ENCODE data around the gene TGFA. TPM values are rescaled to one million over a fixed set of nuclear protein-coding genes. Genes with fewer than 3 reads are reported as not detected.

Gene TGFA
- total RNA-seq: 0.26 and 0.32 TPM in 2 replicates

DNA sequence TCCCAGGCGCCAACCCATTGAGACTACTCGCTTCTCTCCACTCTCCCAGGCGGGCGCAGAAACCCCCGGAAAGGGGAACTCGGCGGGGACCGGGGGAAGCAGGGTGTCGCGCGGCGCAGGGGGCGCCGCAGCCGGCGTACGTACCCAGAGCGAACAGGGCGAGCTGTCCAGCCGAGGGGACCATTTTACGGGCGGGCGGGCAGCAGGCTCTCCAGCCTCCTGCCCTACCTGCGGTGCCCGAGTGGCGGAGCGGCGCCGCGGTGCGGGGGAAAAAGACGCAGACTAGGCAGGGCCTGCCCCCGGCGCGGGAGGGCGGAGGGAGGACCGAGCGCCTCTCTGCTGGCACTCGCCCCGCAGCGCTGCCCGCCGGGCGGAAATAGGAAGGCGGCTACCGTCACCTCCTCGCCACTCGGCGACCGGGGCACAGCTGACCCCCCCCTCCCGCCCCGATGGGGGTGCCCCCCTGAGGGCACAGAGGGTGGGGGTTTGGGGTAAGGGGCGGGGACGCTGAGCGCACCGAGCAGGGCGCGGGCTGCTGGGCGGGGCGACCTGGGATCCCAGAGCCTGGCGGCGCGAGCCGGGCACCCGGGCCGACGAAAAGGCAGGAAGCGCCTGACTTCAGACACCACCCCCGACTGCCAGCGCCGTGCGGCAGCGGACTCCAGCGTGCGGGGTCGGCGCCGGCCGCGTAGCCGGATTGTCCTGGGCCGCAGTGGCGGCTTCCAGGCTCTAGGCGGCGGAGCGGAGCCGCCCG lies at the start of gene TGFA:
Gene TGFA, minus strand, starts transcription at position 243 of the 754 bp plus-strand sequence. Its CDS starts 59 bp downstream, at position 184.
- no peak for DNase-seq (ENCODE audit: low read depth, low spot score)

DNA sequence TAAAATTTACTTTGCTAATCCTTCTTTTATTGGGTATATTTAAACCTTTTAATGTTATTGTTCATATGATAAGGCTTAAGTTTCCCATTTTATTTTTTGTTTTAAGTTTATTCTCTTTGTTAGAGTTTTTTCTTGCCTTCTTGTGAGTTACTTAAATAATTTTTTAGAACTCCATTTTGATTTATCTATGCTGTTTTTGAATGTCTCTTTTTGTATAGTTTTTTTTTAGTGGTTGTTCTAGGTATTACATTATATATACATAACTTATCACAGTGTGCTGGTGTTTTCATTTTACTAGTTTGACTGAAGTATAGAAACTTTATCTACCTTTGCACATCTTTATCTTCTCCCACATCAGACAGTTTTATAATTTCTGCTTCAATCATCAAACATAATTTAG lies 49.4 kb upstream of the TGFA start:
- no peak for DNase-seq (ENCODE audit: low read depth, low spot score)

DNA sequence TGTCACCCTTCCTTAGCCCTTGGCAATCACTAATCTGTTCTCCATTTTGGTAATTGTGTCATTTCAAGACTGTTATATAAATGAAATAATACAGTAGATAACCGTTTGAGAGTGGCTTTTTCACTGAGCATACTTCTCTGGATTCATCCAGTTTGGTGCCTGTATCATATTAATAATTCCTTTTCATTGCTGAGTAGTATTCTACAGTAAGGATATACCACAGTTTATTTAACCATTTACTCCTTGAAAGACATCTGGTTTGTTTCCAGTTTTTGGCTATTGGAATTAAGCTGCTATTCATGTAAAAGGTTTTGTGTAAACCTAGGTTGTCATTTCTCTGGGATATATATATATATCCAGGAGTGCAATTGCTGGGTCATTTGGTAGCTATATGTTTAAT lies 44.6 kb upstream of the TGFA start:
- DNase-seq (ENCODE audit: low read depth, low spot score): no peak

DNA sequence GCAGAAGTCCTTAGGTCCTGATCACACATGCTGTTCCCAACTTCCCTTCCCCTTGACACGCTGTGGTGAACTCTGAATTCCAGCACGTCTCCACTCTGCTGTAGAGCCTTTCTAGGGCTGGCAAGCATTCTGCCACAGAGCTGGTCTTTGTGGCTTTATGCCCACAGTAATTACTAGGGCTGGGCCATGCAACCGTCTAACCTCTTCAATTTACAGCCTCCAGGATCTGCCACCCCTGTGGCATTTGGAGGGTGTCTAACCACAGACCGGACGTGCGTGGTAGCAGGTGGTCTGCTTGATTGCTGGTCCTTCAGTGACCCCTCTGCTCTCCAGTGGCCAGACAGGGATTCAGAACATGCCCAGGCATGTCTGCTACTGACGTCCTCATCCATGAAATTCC lies 43.1 kb upstream of the TGFA start:
- no peak for DNase-seq (ENCODE audit: low read depth, low spot score)

DNA sequence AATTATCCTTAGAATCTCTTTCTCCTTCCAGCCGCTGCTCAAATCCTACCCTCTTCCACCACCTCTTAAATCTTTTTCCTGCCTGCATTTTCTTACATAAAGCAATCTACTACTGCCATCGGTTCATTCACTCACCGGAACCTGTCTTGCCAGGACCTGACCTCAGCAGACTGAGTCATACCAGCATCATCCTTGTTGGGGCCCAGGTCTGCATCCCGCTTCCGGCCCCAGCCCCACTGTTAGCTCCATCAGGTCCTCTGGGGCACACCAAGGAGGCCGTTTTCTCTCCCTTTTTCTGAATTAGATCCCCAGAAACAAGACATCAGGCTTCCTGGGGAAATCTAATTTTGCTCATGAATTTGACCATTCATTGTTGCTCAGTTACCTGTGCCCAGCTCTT lies 42.7 kb upstream of the TGFA start:
- no peak for DNase-seq (ENCODE audit: low read depth, low spot score)

DNA sequence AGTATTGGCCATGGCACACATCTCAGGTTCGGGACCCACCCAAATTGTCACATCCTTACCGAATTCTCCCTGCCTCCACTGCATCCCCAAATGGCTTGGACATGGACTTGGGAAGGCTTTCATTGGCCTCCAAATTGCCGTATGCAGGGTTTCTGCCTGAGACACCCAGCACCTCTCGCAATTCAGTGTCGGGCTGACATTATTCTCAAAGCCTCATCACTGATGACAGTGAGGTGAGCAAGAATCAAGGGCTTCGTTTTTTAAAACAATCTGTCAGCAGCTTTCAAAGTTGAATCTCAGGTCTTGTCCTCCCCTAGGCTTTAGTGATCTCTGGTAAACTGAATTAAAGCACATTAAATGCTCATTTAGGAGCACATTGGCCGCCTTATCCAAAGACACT lies 29.5 kb upstream of the TGFA start:
- no peak for DNase-seq (ENCODE audit: low read depth, low spot score)

DNA sequence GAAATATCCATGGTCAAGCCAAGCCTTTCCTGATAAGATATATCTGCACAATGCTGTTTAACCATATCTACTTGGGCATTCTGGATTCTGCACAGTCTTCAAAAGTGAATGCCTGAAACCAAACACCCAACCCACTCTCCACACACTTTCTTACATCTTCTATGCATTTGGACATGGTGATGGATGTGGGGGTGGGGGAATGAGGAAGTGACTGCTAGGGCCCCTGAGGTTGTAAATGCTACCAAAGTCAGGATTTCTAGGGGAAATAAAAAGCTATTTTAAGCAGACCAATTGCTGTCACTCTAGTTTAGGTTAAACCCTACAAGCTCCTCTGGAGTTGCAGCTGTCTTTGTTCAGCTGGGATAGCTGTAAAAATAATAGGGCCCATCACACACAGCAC lies 26.7 kb upstream of the TGFA start:
- no peak for DNase-seq (ENCODE audit: low read depth, low spot score)

DNA sequence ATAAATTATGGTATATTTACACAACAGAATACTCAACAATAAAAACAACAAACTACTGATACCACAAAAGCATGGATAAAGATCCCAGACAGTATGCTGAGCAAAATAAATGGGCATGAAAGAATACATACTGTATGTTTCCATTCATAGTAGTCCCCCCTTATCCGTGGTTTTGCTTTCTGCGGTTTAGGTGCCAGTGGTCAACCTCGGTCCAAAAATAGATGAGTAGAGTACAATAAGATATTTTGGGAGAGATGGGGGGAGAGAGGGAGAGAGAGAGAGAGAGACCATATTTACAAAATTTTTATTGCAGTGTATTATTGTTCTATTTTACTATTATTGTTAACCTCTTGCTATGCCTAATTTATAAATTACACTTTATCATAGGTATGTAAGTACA lies 21.0 kb upstream of the TGFA start:
- DNase-seq (ENCODE audit: low read depth, low spot score): no peak

DNA sequence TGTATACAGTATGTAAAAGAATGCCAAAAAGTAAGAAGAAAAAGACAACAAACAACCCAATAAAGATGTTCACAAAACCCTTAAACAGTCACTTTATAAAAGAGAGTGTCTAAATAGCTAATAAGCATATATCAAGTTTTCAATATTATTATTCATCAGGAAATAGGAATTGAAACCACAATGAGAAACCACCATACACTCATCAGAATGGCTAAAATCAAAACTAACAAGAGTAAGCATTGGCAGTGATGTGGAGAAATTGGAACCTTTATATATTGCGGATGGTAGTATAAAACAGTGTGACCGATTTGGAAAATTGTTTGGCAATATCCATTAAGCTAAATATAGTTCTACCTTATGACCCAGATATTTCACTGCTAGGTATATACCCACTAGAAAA lies 20.5 kb upstream of the TGFA start:
- no peak for DNase-seq (ENCODE audit: low read depth, low spot score)

DNA sequence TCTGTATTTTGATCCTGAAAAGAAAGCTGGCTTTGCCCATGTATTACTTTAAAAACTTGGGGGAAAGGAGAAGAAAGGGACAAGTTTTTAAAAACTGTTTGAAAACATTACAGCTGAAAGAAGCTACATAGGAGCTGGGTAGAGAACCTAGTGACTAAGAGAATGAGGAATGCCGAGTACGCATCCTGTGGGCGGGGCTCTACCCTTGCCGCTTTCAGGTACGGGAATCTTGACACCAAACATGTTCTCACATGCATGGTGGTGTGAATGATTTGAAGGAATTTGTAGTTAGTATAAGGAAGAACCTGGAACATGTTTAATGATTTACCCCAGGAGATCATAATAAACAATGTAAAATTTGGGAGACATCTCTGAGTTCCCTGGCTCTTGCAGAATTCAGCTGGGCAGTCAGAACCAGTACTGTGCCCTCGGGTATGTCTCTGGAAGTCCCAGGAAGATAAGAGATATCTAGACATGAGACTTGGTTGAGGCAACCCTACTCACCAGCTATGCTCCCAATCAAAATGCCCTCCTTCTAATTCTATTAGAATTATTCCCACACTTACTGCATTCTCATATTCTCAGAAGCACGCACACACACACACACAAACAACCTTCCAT lies 16.5 kb upstream of the TGFA start:
- DNase-seq (ENCODE audit: low read depth, low spot score): no peak

DNA sequence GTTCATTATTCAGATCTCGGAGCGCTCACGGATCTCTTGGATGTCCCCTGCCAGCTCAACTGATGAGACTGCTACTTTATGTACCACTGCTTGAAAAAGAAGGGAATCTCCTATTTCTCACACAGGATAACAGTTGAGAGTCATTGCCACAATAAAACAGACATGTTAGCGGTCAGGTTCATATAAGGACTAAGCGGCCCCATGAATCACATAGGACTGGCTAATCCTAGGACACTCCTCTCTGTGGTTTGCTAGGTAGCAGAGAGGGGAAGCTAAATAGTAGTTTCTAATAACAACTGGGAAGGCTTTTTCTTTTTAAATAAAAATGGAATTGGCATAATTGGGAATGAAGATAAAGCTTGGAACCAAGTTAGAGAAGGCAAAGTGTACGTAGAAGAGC lies 15.9 kb upstream of the TGFA start:
- no peak for DNase-seq (ENCODE audit: low read depth, low spot score)

DNA sequence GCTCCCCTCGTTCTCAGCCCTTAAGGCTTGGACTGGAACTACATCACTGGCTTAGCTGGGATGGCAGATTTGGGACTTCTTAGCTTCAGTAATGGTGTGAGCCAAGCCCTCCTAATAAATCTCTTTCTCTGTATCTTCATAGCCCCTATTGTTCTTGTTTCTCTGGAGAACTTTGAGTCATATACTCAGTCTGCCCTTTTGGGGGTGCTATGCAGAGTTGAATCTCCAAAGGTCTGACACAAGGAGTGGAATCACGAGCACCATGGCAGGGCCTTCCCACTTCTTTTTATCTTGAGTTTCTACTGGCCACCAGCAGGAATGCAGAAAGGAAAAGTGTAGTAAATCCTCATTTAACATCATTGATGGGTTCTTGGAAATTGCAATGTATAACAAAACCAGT lies 13.3 kb upstream of the TGFA start:
- no peak for DNase-seq (ENCODE audit: low read depth, low spot score)

DNA sequence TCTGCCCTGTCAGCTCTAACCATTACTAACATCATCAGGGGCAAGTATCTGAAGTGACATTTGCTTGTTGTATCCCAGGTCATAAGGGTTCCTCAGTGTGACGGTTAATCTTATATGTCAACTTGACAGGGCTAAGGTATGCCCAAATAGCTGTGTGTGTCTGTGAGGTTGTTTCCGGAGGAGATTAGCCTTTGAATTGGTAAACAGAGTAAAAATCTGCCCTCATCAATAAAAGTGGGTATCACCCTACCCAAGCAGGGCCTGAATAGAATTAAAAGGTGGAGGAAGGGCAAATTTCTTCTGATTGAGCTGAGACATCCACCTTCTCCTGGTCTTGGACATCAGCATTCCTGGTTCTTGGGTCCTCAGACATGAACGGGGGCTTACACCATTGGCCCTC lies 12.8 kb upstream of the TGFA start:
- no peak for DNase-seq (ENCODE audit: low read depth, low spot score)

DNA sequence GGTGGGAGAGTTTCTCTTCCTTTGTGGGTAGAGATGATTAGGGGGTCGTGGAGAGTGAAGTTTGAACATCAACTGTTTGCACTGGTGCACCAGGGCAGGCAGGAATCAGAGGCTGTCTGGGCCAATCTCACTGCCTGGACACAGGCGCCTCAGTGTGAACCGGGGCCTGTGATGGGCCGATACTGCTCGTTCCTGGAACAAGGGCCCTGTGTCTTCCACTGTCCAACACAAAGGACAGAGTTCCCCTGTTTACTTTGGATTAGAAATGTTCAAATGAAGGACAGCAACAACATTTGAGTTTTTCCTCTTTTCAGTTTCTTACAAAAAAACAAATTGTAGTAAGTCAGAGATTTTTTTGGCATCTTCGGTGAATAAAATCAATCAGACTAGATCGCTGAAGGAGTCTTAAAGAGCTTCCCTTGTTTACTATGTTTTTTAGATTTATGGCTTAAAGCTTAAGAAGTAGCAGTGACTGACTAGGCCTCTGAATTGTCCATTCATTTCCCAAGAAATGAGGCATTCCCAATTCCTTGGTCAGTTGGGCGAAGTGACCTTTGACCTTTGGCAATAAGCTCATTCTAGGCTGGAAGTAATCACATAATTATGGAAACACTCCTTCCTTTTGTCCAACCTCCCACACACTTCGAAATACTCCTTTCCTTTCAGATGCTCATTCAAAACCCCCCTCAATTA lies 11.6 kb upstream of the TGFA start:
- no peak for DNase-seq (ENCODE audit: low read depth, low spot score)

DNA sequence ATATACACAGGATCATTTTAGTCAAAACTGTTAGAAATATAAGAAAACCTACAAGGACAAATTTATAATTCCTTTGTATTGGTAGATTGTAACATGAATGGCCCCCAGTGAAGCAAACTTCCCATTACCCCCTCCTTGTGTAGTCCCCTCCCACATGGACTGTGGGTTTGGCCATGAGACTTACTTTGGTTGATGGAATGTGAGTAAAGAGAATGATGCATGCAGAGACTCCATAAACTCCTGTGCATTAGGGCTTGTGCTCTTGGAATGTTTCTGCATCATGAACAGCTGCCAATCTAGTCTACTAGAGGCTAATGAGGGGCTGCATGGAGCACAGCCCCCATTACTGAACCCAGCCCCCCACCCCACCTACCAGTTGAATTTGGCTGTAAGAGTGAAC lies 8.3 kb upstream of the TGFA start:
- no peak for DNase-seq (ENCODE audit: low read depth, low spot score)

DNA sequence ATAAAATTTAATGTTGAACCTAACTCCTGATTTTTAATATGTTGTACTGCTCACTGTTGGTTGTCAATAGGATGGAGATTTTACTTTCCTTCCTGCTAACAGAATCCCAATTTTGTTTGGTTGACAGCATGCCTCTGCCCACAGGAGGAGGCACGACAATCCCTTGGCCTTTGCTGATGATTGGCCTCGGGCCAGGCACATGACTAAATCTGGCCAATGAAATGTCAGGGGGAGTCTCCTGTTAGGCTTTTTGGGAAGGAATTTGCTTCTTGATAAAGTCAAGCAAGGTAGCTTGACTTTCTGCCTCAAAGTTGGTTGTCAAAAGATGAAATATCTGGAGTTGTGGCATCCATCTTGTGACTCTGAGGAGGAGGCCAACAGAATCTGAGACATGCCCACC lies 6.8 kb upstream of the TGFA start:
- no peak for DNase-seq (ENCODE audit: low read depth, low spot score)

DNA sequence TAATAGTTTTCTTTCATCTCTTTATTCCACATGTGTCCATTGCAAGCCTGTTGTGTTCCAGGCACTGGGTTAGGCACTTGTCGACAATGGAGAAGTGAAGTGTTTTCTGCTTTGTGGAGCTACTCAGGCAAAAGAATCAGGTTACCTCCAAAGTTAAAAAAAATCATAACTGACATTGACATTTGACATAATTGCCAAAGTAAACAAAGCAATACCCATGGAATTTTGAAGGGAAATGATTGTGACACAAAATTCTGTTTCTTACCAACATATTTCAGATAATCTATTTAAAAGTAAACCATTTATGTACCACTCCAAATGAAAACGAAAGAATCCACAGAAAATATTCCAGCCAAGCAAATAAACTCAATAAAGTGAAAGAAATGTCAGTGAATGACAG lies 6.4 kb upstream of the TGFA start:
- no peak for DNase-seq (ENCODE audit: low read depth, low spot score)

DNA sequence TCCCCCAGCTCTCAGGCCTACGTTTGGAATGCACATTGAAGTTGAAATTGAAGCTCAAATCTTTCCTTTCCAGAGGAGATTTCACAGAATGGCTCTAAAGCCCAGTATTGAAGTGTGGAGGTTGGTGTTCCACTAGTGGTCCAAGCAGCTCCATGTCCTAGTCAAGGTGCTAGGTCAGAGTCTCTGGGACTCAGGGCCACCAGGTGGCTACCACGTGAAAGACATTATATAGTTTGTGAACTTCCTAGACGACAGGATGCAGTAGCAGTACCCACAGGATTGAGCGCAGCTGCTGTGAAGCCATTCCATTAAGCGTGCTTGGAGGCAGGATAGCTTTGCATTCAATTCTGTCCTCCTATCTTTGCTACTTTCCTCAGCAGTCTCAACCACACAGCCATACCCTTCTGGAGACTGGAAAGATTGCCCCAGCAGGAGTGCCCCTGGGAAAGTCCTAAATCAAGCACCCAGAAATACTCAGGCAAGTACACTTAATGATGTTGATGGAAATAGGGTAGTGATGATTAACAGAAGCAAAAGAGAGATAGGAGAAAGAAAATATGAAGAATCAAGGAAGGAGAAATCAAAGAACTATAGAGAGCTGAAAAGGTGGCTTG lies 4.7 kb upstream of the TGFA start:
- no peak for DNase-seq (ENCODE audit: low read depth, low spot score)

DNA sequence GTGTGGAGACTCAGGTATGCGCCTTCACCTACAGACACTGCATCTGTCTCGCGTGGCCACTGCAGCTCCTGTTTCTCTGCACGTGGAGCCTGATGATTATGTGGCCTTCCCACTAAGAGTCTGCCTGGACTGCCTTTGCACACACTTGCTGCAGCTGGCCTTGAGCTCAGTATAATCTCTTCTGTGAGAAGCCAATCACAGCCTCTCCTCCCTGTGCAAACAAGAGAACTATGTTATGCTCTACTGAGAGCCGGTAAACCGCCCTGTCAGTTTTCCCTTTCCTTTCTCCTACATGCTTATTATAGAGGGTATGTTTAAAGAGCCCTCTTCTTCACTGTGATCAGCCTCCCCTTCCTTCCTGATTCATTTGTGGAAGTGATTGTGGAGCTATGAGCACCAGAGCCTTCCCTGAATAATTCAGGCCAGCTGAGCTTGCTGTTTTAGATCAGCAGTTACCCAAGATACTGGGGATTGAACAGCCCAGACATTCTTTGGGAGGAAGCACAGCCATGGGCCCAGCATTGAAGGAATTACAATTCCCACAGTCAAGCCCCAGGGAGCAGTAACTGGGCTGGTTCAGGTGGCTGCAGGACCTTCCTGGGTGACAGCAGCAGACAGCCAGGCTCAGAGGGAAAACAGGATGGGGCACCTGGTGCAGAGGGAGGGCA lies 3.7 kb upstream of the TGFA start:
- no peak for DNase-seq (ENCODE audit: low read depth, low spot score)

DNA sequence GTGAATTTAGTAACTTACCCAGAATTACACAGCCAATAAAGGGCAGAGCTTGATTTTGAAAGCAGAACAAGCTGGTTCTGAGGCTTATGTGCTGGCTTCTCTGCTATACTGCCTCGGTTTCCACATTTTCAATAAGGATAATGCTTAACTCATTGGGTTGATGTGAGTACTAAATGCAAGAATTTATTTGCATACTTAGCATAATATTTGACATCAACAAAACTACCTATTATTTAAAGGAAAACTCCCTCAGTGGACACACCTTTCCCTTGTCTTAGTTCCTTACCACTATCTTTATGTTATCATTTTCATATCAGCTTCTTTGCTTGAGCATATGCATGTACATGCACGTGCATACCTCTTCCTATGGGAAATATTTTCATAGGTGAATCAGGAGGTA lies 3.0 kb upstream of the TGFA start:
- no peak for DNase-seq (ENCODE audit: low read depth, low spot score)

DNA sequence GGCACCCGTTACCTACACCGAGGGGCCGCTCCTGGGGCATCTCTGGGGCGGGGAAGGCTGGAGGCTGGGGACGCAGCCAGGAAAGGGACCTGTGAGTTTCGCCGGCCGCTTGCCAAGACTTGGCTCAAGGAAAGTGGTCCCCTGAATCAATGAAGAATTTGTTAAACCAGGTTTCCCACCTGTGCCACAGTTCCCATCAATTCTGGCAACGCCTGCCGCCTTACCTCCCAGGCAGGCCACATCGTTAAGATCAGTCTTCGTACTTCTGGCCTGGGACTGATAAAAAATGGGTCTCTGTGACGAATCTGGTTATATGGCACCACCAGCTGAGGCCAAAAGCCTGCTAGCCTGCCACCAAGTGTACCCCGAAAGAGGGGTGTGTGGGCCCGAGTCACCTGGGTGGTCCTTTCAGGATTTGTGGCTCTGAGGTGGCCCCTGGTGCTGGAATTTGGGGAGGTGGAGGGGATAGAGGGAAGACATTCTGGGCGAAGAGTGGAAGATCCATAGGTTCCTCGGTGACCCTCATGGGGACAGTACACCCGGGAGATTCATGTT lies 789 bp upstream of the TGFA start:
- no peak for DNase-seq (ENCODE audit: low read depth, low spot score)

DNA sequence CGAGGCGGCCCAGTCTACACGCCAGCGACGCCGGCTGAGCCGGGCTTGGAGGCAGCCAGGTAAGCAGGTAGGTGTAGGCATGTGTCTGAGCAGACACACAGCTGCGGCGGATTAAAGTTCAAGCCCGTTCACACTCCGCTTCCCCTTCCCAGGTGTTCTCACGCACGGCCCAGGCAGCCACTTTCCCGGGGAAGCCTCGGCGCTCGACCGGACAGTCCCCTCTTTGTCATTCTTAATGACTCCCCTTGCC lies 367 bp downstream of the TGFA start:
- DNase-seq (ENCODE audit: low read depth, low spot score): no peak

Measured in pulmonary artery endothelial cell (primary cell).